ENCODE data around the gene PPP3R2.
"Not testable (repeated sequence)": the region's sequence is repeated elsewhere in the genome, so short reads cannot be mapped to it uniquely, and the experiment has no call there.

The PPP3R2 gene

GRCh38 chr9:101591787-101592446, 2.9 kb downstream of the PPP3R2 start:
- no peak for TF ChIP-seq CTCF (IDR thresholded peaks at IDR 0.05; ENCODE audit: borderline replicate concordance, insufficient read depth, low read depth, low read length)
- H3K4me3 ChIP-seq (ENCODE audit: low read depth, low read length), result no peak overlapping the region

DNA sequence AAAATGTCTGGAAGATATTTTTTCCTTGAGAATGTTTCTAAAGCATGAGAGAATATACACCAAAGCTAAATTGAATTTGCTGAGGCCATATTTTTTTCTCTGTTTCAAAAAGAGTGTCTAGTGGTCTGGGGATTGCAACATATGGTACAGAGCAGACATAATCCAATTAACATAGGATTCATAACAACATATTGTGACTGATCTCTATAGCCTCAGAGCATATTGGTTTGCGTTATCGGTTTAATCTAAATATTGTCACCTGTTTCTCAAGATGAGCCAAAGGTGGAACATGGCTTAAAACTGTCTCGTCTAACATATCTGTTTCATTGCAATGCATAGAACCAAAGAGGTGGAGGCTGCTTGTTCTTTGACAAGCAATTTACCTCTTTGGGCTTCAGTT, 3.9 kb downstream of the PPP3R2 start:
- no peak overlapping the region for H3K4me3 ChIP-seq (ENCODE audit: low read depth, low read length)
- no peak for TF ChIP-seq CTCF (IDR thresholded peaks at IDR 0.05; ENCODE audit: borderline replicate concordance, insufficient read depth, low read depth, low read length)

DNA sequence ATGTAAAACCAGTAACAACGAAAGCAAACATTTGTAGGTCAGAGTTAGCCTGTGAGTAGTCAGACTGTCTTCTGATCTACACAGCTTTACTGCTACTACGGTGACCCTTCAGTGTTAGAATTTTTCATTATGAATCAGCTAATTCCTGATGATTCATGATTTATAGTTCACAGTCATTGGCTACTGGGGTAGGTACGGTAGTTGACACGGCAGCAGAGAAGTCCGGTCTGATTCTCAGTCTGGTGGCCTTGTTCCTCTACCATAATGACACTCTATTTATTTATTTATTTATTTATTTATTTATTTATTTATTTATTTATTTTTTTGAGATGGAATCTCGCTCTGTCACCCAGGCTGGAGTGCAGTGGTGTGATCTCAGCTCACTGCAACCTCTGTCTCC, 4.7 kb downstream of the PPP3R2 start:
- H3K4me3 ChIP-seq (ENCODE audit: low read depth, low read length), result not testable (repeated sequence)

- no peak for TF ChIP-seq CTCF (IDR thresholded peaks at IDR 0.05; ENCODE audit: borderline replicate concordance, insufficient read depth, low read depth, low read length)
- no peak overlapping the region for H3K4me3 ChIP-seq (ENCODE audit: low read depth, low read length)
These were observed 7.3 kb downstream of the PPP3R2 start for GRCh38 chr9:101587332-101588043.

DNA sequence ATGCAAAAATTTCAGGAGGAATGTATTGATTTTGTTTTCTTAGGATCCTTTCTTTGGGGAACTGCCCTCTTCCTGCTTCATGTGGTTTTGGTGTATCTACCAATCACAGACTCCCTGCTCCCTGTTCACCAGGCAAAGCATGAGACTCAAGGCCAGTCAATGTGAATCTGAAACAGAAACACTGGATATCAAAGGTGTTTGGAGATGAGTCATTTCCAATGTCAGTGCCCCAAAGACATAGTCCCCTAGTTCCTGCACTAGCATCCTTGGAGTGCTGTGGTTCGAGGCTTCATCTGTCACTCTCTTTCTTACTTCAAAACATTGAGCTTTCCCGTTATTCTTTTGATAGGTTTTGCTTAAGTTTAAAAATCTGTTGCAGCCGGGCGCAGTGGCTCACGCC, 8.1 kb downstream of the PPP3R2 start:
- no peak overlapping the region for H3K4me3 ChIP-seq (ENCODE audit: low read depth, low read length)
- no peak for TF ChIP-seq CTCF (IDR thresholded peaks at IDR 0.05; ENCODE audit: borderline replicate concordance, insufficient read depth, low read depth, low read length)

- H3K4me3 ChIP-seq (ENCODE audit: low read depth, low read length), result no peak overlapping the region
- TF ChIP-seq CTCF (IDR thresholded peaks at IDR 0.05; ENCODE audit: borderline replicate concordance, insufficient read depth, low read depth, low read length), result no peak
These were observed 9.0 kb downstream of the PPP3R2 start for GRCh38 chr9:101585740-101586139.

GRCh38 chr9:101582553-101582952, 12.2 kb downstream of the PPP3R2 start:
- no peak overlapping the region for H3K4me3 ChIP-seq (ENCODE audit: low read depth, low read length)
- no peak for TF ChIP-seq CTCF (IDR thresholded peaks at IDR 0.05; ENCODE audit: borderline replicate concordance, insufficient read depth, low read depth, low read length)

All from GM12875 (cell line).